Endothelial cell (in vitro differentiated cells): ENCODE measurements around the gene PLA2G4A. TPM values are rescaled to one million over a fixed set of nuclear protein-coding genes. Genes with fewer than 3 reads are reported as not detected.

Experiments
- DNase-seq: peaks from one replicate; pipeline ENCODE4 v3.0.0; 2021; ENCODE audit warnings: low spot score
- H3K27ac Mint-ChIP-seq: one replicate; pipeline ENCODE4 v1.8.0; 2021; ENCODE audit warnings: mixed read lengths, inconsistent platforms; ENCODE audit not compliant: unreplicated experiment
- H3K27me3 Mint-ChIP-seq: one replicate; pipeline ENCODE4 v1.8.0; 2021; ENCODE audit warnings: mild to moderate bottlenecking, moderate library complexity, mixed read lengths, inconsistent platforms; ENCODE audit not compliant: unreplicated experiment
- H3K36me3 Mint-ChIP-seq: one replicate; pipeline ENCODE4 v1.8.0; 2021; ENCODE audit warnings: mild to moderate bottlenecking, low read depth, mixed read lengths, inconsistent platforms; ENCODE audit not compliant: unreplicated experiment
- H3K4me1 Mint-ChIP-seq: one replicate; pipeline ENCODE4 v1.8.0; 2021; ENCODE audit warnings: mild to moderate bottlenecking, mixed read lengths, inconsistent platforms; ENCODE audit not compliant: unreplicated experiment
- H3K4me3 Mint-ChIP-seq: one replicate; pipeline ENCODE4 v1.8.0; 2021; ENCODE audit warnings: mild to moderate bottlenecking, mixed read lengths, inconsistent platforms; ENCODE audit not compliant: unreplicated experiment
- H3K9me3 Mint-ChIP-seq: one replicate; pipeline ENCODE4 v1.8.0; 2021; ENCODE audit warnings: mixed read lengths, inconsistent platforms; ENCODE audit not compliant: unreplicated experiment
- CTCF ChIP-seq: fragments of 200-600 bp; sonication (generic); IDR thresholded peaks from one replicate; pipeline ENCODE4 v1.5.0; 2021; ENCODE audit warnings: antibody characterized with exemption; ENCODE audit not compliant: unreplicated experiment
- total RNA-seq: library from RNA; stranded (reverse); fragmentation: NEBNext Ultra II Directional; extraction: Animal tissue kit (Norgen Biotek cat#: 25700); gene quantifications from one replicate; pipeline ENCODE4 v1.2.1, GENCODE V29; 2021; ENCODE audit not compliant: unreplicated experiment

PLA2G4A gene
- total RNA-seq, 1 donor from 2014 or later, result 12.2 TPM

GRCh38 chr1:187037973-187038553, 209.3 kb downstream of the PLA2G4A start:
- H3K27me3 Mint-ChIP-seq, result no peaks in the 10 kb centered on the region
- H3K27ac Mint-ChIP-seq, result no peak overlapping the region
- no peaks in the 10 kb centered on the region for H3K9me3 Mint-ChIP-seq
- peaks cover 7% of the 10 kb centered on the region for H3K4me1 Mint-ChIP-seq
- DNase-seq, result no peak
- H3K4me3 Mint-ChIP-seq, result no peak overlapping the region
- TF ChIP-seq CTCF, result no peak
- H3K36me3 Mint-ChIP-seq, result no peaks in the 10 kb centered on the region

Other genes starting within 250 kb of the PLA2G4A start
- gene PTGS2, start 148.5 kb upstream of the PLA2G4A start, total RNA-seq, result 22.2 TPM